HEK293 (cell line): ENCODE data around the gene PLIN5.
A peak's percentile ranks its signal among the peaks of the same experiment; 100 is the strongest.

Experiments
- CTCF ChIA-PET: fragments of 350-600 bp; formaldehyde crosslinking; extraction: SDS; loops from one replicate; lab custom pipeline; 2021; ENCODE audit warnings: antibody characterized with exemption; lab: Yijun Ruan, JAX
- POLR2A ChIA-PET: fragments of 300-600 bp; formaldehyde crosslinking; extraction: SDS; loops from one replicate; lab custom pipeline; 2020; ENCODE audit warnings: antibody characterized with exemption, inconsistent platforms; lab: Yijun Ruan, JAX
- H3K27ac ChIP-seq: fragments of 200-500 bp; sonication (Bioruptor generic); 2 replicates; pipeline ENCODE4 v1.5.1; 2014; ENCODE audit warnings: low read depth, low read length, control low read depth, inconsistent platforms; ENCODE audit errors: extremely low read depth
- H3K36me3 ChIP-seq, 2 experiments: fragments of 200-500 bp in 1 of 2; sonication (Bioruptor generic) in 1 of 2; 1 replicate in 1 of 2; 2 replicates in 1 of 2; pipeline ENCODE4 v1.5.1; 2014 to 2017; ENCODE audit warnings: inconsistent platforms in 2 of 2, low read length in 2 of 2; ENCODE audit not compliant: control insufficient read depth in 2 of 2, insufficient read depth in 1 of 2
- H3K4me1 ChIP-seq: fragments of 200-500 bp; sonication (Bioruptor generic); 2 replicates; pipeline ENCODE4 v1.5.1; 2014; ENCODE audit warnings: mild to moderate bottlenecking, low read length, inconsistent platforms; ENCODE audit not compliant: control insufficient read depth, insufficient read depth
- H3K4me3 ChIP-seq: 2 replicates; pipeline ENCODE4 v1.5.1; 2011; ENCODE audit warnings: low read depth, mild to moderate bottlenecking, control low read depth, low read length, moderate library complexity
- H3K9me3 ChIP-seq: fragments of 200-500 bp; sonication (Bioruptor generic); 2 replicates; pipeline ENCODE4 v1.5.1; 2014; ENCODE audit warnings: low read depth, low read length, inconsistent platforms; ENCODE audit not compliant: control insufficient read depth, insufficient read depth
- EGR2 ChIP-seq: fragments of 450-650 bp; formaldehyde crosslinking; IDR thresholded peaks from 2 replicates; pipeline ENCODE4 v1.5.1; 2016; ENCODE audit warnings: low read depth, missing biosample characterization, missing genetic modification characterization
- GLIS1 ChIP-seq: fragments of 450-650 bp; formaldehyde crosslinking; IDR thresholded peaks from 2 replicates; pipeline ENCODE4 v1.5.1; 2016; ENCODE audit warnings: missing biosample characterization, missing genetic modification characterization
- MZF1 ChIP-seq: fragments of 450-650 bp; formaldehyde crosslinking; IDR thresholded peaks from 2 replicates; pipeline ENCODE4 v1.5.1; 2017; ENCODE audit warnings: missing biosample characterization, missing genetic modification characterization, borderline replicate concordance
- PRDM1 ChIP-seq: fragments of 450-650 bp; formaldehyde crosslinking; IDR thresholded peaks from 2 replicates; pipeline ENCODE4; 2016; ENCODE audit warnings: missing biosample characterization, missing genetic modification characterization
- ZBTB8A ChIP-seq: fragments of 450-650 bp; formaldehyde crosslinking; IDR thresholded peaks from 2 replicates; pipeline ENCODE4 v1.5.1; 2016; ENCODE audit warnings: missing biosample characterization, missing genetic modification characterization
- ZNF146 ChIP-seq: fragments of 450-650 bp; formaldehyde crosslinking; IDR thresholded peaks from 2 replicates; pipeline ENCODE4 v1.5.1; 2016; ENCODE audit warnings: missing biosample characterization, missing genetic modification characterization
- ZNF16 ChIP-seq: fragments of 450-650 bp; formaldehyde crosslinking; IDR thresholded peaks from 2 replicates; pipeline ENCODE4 v1.5.1; 2016; ENCODE audit warnings: low read depth, missing biosample characterization, missing genetic modification characterization
- ZNF341 ChIP-seq: fragments of 450-650 bp; formaldehyde crosslinking; IDR thresholded peaks from 2 replicates; pipeline ENCODE4; 2016; ENCODE audit warnings: low read depth, missing biosample characterization, missing genetic modification characterization
- ZNF529 ChIP-seq: fragments of 450-650 bp; formaldehyde crosslinking; IDR thresholded peaks from 2 replicates; pipeline ENCODE4 v1.5.1; 2017; ENCODE audit warnings: missing genetic modification characterization, missing biosample characterization; ENCODE audit not compliant: insufficient replicate concordance
- ZNF600 ChIP-seq: fragments of 450-650 bp; formaldehyde crosslinking; IDR thresholded peaks from 2 replicates; pipeline ENCODE4 v1.5.1; 2016; ENCODE audit warnings: missing biosample characterization, missing genetic modification characterization
- ZNF658 ChIP-seq: fragments of 450-650 bp; formaldehyde crosslinking; IDR thresholded peaks from 2 replicates; pipeline ENCODE4; 2016; ENCODE audit warnings: missing biosample characterization, missing genetic modification characterization
- ZSCAN23 ChIP-seq: fragments of 450-650 bp; formaldehyde crosslinking; IDR thresholded peaks from 2 replicates; pipeline ENCODE4 v1.5.1; 2016; ENCODE audit warnings: missing biosample characterization, missing genetic modification characterization
- ZXDB ChIP-seq: fragments of 450-650 bp; formaldehyde crosslinking; IDR thresholded peaks from 2 replicates; pipeline ENCODE4 v1.5.1; 2016; ENCODE audit warnings: missing biosample characterization, missing genetic modification characterization
- TF ChIP-seq, protein P1 (sequence below): fragments of 450-650 bp; formaldehyde crosslinking; IDR thresholded peaks from 2 replicates; pipeline ENCODE4 v1.5.1; 2017; ENCODE audit warnings: missing biosample characterization, missing genetic modification characterization
- TF ChIP-seq, protein P2 (sequence below): fragments of 450-650 bp; formaldehyde crosslinking; IDR thresholded peaks from 2 replicates; pipeline ENCODE4 v1.5.1; 2016; ENCODE audit warnings: missing biosample characterization, missing genetic modification characterization

Gene PLIN5

DNA sequence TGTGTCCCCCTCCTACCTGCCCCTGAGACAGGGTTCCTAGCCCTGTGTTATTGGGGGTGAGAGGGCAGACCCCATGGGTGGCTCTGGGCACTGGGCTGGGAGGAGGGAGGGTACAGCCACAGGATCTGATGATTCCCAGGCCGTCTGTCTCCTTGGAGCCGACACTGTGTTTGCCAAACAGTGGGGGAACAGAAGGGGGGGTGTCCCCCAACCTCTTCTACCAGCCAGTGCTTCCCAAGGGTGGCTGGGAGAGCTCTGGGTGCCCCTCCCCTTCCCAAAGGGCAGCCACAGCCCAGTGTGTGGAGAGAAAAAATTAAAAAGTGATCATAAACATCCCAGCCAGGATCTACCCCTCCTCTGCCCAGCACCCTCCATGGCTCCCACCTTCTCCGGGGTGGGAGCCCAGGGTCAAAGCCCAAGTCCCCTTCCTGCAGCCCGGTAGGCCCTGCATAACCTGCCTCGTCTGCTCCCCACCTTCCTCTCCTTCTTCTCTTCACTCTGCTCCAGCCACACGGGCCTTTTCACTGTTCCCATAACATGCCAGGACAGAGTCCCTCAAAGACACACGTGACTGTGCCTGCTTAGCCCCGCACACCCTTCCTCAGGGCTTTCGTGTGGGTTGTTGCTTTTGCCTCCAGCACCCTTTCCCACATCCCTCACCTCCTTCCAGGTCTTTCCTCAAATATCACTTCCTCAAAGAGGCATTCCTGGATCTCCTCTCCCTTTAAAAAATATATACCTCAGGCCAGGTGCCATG, 15.3 kb downstream of the PLIN5 start:
- CTCF ChIA-PET = no interaction called here
- H3K9me3 ChIP-seq = no peaks in the 10 kb centered on the region
- POLR2A ChIA-PET = no interaction called here
- H3K4me3 ChIP-seq = no peak overlapping the region
- no peaks in the 10 kb centered on the region for H3K36me3 ChIP-seq
- H3K27ac ChIP-seq = no peak overlapping the region
- H3K4me1 ChIP-seq = no peaks in the 10 kb centered on the region
- TF ChIP-seq PRDM1 (tag by site-specific recombination) = 0 out of 2 replicates have a peak, but pooled peaks have one; percentile 48
- TF ChIP-seq GLIS1 (tag by site-specific recombination) = peak; percentile 63
- TF ChIP-seq ZNF600 (tag by site-specific recombination) = peak; percentile 76
- TF ChIP-seq, protein P1, sequence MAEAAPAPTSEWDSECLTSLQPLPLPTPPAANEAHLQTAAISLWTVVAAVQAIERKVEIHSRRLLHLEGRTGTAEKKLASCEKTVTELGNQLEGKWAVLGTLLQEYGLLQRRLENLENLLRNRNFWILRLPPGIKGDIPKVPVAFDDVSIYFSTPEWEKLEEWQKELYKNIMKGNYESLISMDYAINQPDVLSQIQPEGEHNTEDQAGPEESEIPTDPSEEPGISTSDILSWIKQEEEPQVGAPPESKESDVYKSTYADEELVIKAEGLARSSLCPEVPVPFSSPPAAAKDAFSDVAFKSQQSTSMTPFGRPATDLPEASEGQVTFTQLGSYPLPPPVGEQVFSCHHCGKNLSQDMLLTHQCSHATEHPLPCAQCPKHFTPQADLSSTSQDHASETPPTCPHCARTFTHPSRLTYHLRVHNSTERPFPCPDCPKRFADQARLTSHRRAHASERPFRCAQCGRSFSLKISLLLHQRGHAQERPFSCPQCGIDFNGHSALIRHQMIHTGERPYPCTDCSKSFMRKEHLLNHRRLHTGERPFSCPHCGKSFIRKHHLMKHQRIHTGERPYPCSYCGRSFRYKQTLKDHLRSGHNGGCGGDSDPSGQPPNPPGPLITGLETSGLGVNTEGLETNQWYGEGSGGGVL (tag by site-specific recombination) = peak; percentile 34; the same call in 1 of the 2 replicates
- TF ChIP-seq ZNF146 (tag by site-specific recombination) = no peak
- TF ChIP-seq ZNF16 (tag by site-specific recombination) = peak; percentile 84; the same call in 1 of the 2 replicates
- TF ChIP-seq ZBTB8A (tag by site-specific recombination) = peak; percentile 91
- TF ChIP-seq MZF1 = no peak
- 0 out of 2 replicates have a peak, but pooled peaks have one; percentile 14 for TF ChIP-seq ZNF341 (tag by site-specific recombination)

DNA sequence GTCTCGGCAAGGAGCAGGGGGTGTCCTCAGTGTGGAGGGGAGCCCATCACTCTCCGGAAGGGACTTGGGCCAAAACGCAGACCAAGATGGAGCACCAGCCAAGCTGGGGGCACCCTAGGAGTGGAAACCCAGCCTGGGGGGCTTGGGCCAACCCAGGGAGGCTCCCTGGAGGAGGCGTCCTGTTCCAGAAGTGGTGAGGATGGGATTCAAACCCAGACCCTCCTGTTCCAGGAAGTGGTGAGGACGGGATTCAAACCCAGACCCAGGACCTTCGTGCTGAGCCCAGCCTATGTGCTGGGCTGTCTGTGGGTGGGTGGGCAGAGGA, 15.9 kb downstream of the PLIN5 start:
- TF ChIP-seq, protein P2, sequence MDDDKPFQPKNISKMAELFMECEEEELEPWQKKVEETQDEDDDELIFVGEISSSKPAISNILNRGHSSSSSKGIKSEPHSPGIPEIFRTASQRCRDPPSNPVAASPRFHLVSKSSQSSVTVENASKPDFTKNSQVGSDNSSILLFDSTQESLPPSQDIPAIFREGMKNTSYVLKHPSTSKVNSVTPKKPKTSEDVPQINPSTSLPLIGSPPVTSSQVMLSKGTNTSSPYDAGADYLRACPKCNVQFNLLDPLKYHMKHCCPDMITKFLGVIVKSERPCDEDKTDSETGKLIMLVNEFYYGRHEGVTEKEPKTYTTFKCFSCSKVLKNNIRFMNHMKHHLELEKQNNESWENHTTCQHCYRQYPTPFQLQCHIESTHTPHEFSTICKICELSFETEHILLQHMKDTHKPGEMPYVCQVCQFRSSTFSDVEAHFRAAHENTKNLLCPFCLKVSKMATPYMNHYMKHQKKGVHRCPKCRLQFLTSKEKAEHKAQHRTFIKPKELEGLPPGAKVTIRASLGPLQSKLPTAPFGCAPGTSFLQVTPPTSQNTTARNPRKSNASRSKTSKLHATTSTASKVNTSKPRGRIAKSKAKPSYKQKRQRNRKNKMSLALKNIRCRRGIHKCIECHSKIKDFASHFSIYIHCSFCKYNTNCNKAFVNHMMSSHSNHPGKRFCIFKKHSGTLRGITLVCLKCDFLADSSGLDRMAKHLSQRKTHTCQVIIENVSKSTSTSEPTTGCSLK (tag by site-specific recombination) = no peak
- TF ChIP-seq ZBTB8A (tag by site-specific recombination) (no peak), ZNF529 (no peak), ZSCAN23 (tag by site-specific recombination) (no peak), ZNF658 (tag by site-specific recombination) (no peak), ZXDB (tag by site-specific recombination) (no peak), EGR2 (tag by site-specific recombination) (no peak), ZNF600 (tag by site-specific recombination) (no peak)
- no peak overlapping the region for H3K4me3 ChIP-seq
- POLR2A ChIA-PET = no interaction called here
- CTCF ChIA-PET = no interaction called here
- no peaks in the 10 kb centered on the region for H3K9me3 ChIP-seq
- H3K27ac ChIP-seq = no peak overlapping the region
- no peaks in the 10 kb centered on the region for H3K4me1 ChIP-seq
- H3K36me3 ChIP-seq = no peaks in the 10 kb centered on the region

DNA sequence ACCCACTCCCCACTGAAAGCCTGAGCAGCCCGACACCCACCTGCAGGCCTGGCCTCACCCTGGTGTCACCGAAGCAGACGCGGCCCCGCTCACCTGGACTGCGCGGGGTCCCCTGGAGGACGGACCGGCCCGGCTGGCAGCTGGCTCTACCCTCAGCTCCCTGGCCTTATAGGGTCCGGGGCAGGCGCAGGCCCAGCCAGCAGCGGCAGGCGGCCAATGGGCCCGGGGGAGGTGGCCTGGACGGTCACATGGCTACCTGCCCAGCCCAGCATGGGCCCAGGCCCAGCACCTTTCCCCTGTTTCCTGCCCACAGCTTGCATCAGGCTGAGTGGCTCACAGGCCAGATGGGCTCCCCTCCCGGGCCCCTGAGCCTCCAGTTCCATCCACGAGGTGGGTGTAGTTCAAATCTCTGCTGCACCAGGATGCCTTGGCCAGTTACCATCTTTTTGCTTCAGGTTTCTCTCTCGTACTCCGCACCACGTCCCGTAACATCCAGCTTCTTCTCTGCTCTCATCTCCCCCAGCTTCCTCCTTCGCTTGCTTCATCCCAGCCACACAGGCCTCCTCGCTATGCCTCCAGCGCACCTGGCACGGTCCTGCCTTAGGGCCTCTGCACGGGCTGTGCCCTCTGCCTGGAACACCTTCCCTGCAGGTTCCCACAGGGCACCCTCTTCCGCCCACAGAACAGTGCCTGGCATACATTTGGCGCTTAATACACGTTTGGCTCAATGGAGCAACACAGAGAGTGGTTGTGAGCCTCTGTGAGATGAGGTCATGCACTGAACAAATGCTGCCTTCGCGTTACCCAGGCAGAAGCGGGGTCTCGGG, 16.5 kb downstream of the PLIN5 start, which contains the start of gene PLIN4:
Gene PLIN4 (minus strand): TSS at position 142 of the 827 bp plus-strand sequence. CDS start 214 bp downstream, outside the sequence.
- peak; percentile 54; the same call in 1 of the 2 replicates for TF ChIP-seq ZNF600 (tag by site-specific recombination)
- no peak for TF ChIP-seq MZF1
- CTCF ChIA-PET = interaction anchor here (0.7 kb wide), 1 partner anchor 31 kb away, joined by 3 read pairs; no protein-coding TSS in a partner anchor
- Histone ChIP-seq H3K36me3 (no peaks in the 10 kb centered on the region), H3K4me1 (no peaks in the 10 kb centered on the region), H3K27ac (no peak within 1 kb of the TSS), H3K9me3 (no peaks in the 10 kb centered on the region), H3K4me3 (no peak within 1 kb of the TSS)
- POLR2A ChIA-PET = interaction anchor here (0.6 kb wide), 1 partner anchor 286 kb away, joined by 5 read pairs; no protein-coding TSS in a partner anchor
